GM12878 (cell line): Measurements from ENCODE around the gene SPG21. TPM values are rescaled to one million over a fixed set of nuclear protein-coding genes. Genes with fewer than 3 reads are reported as not detected.

ENCODE experiments used
- ATAC-seq: fragments of 200-7000 bp; cut with Tn5 transposase; 3 replicates; pipeline ENCODE4 v1.9.1; 2020; ENCODE audit warnings: mild to moderate bottlenecking, moderate library complexity
- BruUV-seq: library from RNA; stranded (reverse); fragments of 400-500 nt; replicated peaks from 2 replicates; lab custom pipeline; 2021; lab: Mats Ljungman, UMichigan
- CTCF ChIA-PET: fragments of 300-600 bp; sonication (Branson Sonifier 250); formaldehyde crosslinking; extraction: SDS; loops from one replicate; lab custom pipeline; 2021; ENCODE audit warnings: inconsistent platforms; lab: Yijun Ruan, JAX
- POLR2A ChIA-PET: fragments of 350-600 bp; formaldehyde crosslinking; extraction: SDS; loops from one replicate; lab custom pipeline; 2021; ENCODE audit warnings: inconsistent platforms; lab: Charles Lee
- RAD21 ChIA-PET: fragments of 300-600 bp; sonication (Branson Sonifier 250); formaldehyde crosslinking; loops from one replicate; lab custom pipeline; 2023; ENCODE audit warnings: antibody characterized with exemption; ENCODE audit not compliant: unreplicated experiment; lab: Charles Lee
- SMC1A ChIA-PET: fragments of 300-600 bp; sonication (Branson Sonifier 250); formaldehyde crosslinking; loops from one replicate; lab custom pipeline; 2023; ENCODE audit not compliant: unreplicated experiment, uncharacterized antibody; lab: Charles Lee
- DNase-seq: peaks from one replicate; pipeline ENCODE4 v3.0.0-alpha.2; 2011; ENCODE audit warnings: low read depth, low spot score
- FAIRE-seq: peaks from 3 replicates; lab custom pipeline; 2011; peaks lifted over from hg19 to GRCh38; lab: Jason Lieb, UNC
- H2AFZ ChIP-seq: 2 replicates; pipeline ENCODE4 v1.6.0; 2011; ENCODE audit warnings: low read depth, low read length, control low read depth; ENCODE audit not compliant: control insufficient read depth
- H3K27ac ChIP-seq: 2 replicates; pipeline ENCODE4 v1.5.1; 2011; ENCODE audit warnings: control low read depth; ENCODE audit not compliant: control insufficient read depth, insufficient read depth
- H3K27me3 ChIP-seq, 2 experiments: replicated peaks in 1 of 2; 2 replicates each; pipeline versions ENCODE4 v1.6.0 to v1.6.1; 2011; ENCODE audit warnings: low read length in 1 of 2; ENCODE audit not compliant: control insufficient read depth in 2 of 2, insufficient read depth in 2 of 2
- H3K36me3 ChIP-seq, 2 experiments: 2 replicates each; pipeline ENCODE4 v1.5.1; 2011; ENCODE audit warnings: low read length in 1 of 2; ENCODE audit not compliant: control insufficient read depth in 2 of 2, insufficient read depth in 2 of 2
- H3K4me1 ChIP-seq: 2 replicates; pipeline ENCODE4 v1.6.1; 2011; ENCODE audit warnings: mild to moderate bottlenecking, low read length, moderate library complexity, mixed read lengths; ENCODE audit not compliant: control insufficient read depth, insufficient read depth
- H3K4me2 ChIP-seq: 2 replicates; pipeline ENCODE4 v1.6.0; 2011; ENCODE audit warnings: control low read depth; ENCODE audit not compliant: control insufficient read depth, insufficient read depth
- H3K4me3 ChIP-seq: fragments of 200-600 bp; sonication (generic); 2 replicates; pipeline ENCODE4 v1.5.1; 2016
- H3K79me2 ChIP-seq: 2 replicates; pipeline ENCODE4 v1.6.0; 2011; ENCODE audit warnings: low read length; ENCODE audit not compliant: control insufficient read depth, insufficient read depth
- H3K9ac ChIP-seq: 2 replicates; pipeline ENCODE4 v1.8.0; 2011; ENCODE audit warnings: low read length, control low read depth, mixed read lengths; ENCODE audit not compliant: control insufficient read depth, insufficient read depth
- H3K9me3 ChIP-seq: replicated peaks from 3 replicates; pipeline ENCODE4 v1.5.1; 2011; ENCODE audit warnings: mild to moderate bottlenecking, low read length; ENCODE audit not compliant: control insufficient read depth, insufficient read depth
- H4K20me1 ChIP-seq: 2 replicates; pipeline ENCODE4 v1.6.0; 2011; ENCODE audit not compliant: control insufficient read depth, insufficient read depth
- CBFB ChIP-seq: IDR thresholded peaks from 2 replicates; pipeline ENCODE4 v1.6.1; 2016; ENCODE audit warnings: antibody characterized with exemption, low read depth
- NR2C1 ChIP-seq: fragments of 450-650 bp; IDR thresholded peaks from 2 replicates; pipeline ENCODE4 v1.6.1; 2017; ENCODE audit warnings: antibody characterized with exemption, mild to moderate bottlenecking, moderate library complexity
- ZBED1 ChIP-seq: IDR thresholded peaks from 2 replicates; pipeline ENCODE4 v1.6.1; 2016; ENCODE audit warnings: borderline replicate concordance
- ZNF207 ChIP-seq: fragments of 450-650 bp; IDR thresholded peaks from 2 replicates; pipeline ENCODE4 v1.6.1; 2014; ENCODE audit warnings: antibody characterized with exemption, mild to moderate bottlenecking, borderline replicate concordance
- WGBS: methylation state at CpG from one replicate; pipeline ENCODE4 v1.1.6; 2016; ENCODE audit warnings: low lambda C conversion rate; ENCODE audit not compliant: insufficient replicate concordance, insufficient coverage; ENCODE audit errors: missing lambda C conversion rate; 5-methylcytosine and 5-hydroxymethylcytosine counted together
- in situ Hi-C: fragments of 300-500 bp; cut with MboI; formaldehyde crosslinking; loops from 9 replicates; pipeline ENCODE4 v1.14.3; 2018; ENCODE audit warnings: mixed read lengths
- intact Hi-C: fragments of 100-400 bp; cut with micrococcal nuclease; formaldehyde crosslinking; loops from one replicate; pipeline ENCODE4 v1.14.2; 2022; ENCODE audit not compliant: unreplicated experiment
- polyA plus RNA-seq, 11 experiments: library from polyadenylated mRNA; depleted of rRNA in 4 of 11; unstranded in 6 of 11; stranded (reverse) in 5 of 11; fragments of >200 nt; fragmentation: Nextera tagmentation in 4 of 11; fragmentation: Illumina TruSeq in 1 of 11; extraction: Ambion mirVana in 4 of 11; extraction: Trizol in 1 of 11; gene quantifications; 1 replicate in 1 of 11; 2 replicates in 10 of 11; pipeline versions ENCODE4 v1.2.1 to v1.2.3, GENCODE V29; 2011 to 2016; ENCODE audit warnings: inconsistent platforms in 2 of 11, missing spikeins in 2 of 11, low read depth in 1 of 11
- total RNA-seq, 4 experiments: library from RNA; depleted of rRNA in 3 of 4; stranded (reverse); fragments of >200 nt in 3 of 4; fragmentation: Illumina TruSeq in 1 of 4; extraction: Trizol in 1 of 4; gene quantifications; 2 replicates each; pipeline versions ENCODE4 v1.2.1 to v1.2.3, GENCODE V29; 2013 to 2021
- TF ChIP-seq, protein P1 (sequence below): fragments of 450-650 bp; IDR thresholded peaks from 2 replicates; pipeline ENCODE4 v1.6.1; 2014; ENCODE audit warnings: mild to moderate bottlenecking
- TF ChIP-seq, protein P2 (sequence below): fragments of 450-650 bp; IDR thresholded peaks from 2 replicates; pipeline ENCODE4 v1.6.1; 2017; ENCODE audit warnings: mild to moderate bottlenecking, low read depth, inconsistent platforms; ENCODE audit not compliant: poor library complexity, severe bottlenecking

The SPG21 gene
- total and polyA plus RNA-seq, 10 of the 15 experiments (the other 5 are each of a cell fraction or from before 2014, with no cell fraction given): 25.5 to 116 (median 68.0) TPM

DNA sequence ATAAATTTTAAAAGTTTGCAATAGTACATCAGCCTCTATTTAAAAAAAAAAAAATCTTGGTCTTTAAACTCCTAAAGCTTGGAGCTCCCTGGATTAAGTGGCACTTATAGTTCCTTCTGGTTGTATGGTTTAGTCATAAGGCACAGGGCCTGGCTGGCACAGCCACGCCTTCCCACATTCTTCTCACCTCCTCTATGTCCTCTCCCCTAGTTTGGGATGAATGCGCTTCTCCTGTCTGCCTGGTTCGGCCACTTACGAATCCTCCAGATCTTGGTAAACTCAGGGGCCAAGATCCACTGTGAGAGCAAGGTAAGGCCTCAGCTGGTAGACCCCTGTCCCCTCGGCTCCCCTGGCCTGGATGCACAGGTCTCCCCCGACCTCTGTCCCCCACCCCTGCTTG is 68.0 kb downstream of the SPG21 start (continued):
- TF ChIP-seq NR2C1: no peak
- TF ChIP-seq, protein P1, sequence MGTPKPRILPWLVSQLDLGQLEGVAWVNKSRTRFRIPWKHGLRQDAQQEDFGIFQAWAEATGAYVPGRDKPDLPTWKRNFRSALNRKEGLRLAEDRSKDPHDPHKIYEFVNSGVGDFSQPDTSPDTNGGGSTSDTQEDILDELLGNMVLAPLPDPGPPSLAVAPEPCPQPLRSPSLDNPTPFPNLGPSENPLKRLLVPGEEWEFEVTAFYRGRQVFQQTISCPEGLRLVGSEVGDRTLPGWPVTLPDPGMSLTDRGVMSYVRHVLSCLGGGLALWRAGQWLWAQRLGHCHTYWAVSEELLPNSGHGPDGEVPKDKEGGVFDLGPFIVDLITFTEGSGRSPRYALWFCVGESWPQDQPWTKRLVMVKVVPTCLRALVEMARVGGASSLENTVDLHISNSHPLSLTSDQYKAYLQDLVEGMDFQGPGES: no peak
- TF ChIP-seq ZNF207: no peak
- no peak for TF ChIP-seq ZBED1
- TF ChIP-seq, protein P2, sequence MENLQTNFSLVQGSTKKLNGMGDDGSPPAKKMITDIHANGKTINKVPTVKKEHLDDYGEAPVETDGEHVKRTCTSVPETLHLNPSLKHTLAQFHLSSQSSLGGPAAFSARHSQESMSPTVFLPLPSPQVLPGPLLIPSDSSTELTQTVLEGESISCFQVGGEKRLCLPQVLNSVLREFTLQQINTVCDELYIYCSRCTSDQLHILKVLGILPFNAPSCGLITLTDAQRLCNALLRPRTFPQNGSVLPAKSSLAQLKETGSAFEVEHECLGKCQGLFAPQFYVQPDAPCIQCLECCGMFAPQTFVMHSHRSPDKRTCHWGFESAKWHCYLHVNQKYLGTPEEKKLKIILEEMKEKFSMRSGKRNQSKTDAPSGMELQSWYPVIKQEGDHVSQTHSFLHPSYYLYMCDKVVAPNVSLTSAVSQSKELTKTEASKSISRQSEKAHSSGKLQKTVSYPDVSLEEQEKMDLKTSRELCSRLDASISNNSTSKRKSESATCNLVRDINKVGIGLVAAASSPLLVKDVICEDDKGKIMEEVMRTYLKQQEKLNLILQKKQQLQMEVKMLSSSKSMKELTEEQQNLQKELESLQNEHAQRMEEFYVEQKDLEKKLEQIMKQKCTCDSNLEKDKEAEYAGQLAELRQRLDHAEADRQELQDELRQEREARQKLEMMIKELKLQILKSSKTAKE: no peak

DNA sequence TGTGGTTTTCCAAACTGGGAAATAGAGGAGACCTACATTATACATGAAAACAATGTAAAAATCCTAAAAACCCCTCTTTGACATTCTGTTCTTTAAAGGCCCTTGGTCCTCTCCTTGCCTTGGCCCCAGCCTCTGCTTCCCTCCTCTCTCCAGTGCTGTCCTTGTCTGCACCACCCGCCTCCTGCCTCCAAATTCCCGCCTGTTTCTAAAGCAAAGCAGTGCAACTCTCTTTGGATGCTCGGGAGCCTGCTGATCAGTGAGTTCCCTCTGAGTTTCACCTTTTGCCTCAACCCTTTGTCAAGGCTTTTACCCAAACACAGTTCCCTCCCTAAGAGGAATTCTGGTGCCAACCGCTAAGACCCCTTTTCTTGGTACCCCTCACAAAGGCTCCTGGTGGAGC is 70.0 kb downstream of the SPG21 start:
- no peak for ATAC-seq

More for the DNA sequence above, 70.0 kb downstream of the SPG21 start:
- RAD21 ChIA-PET: no interaction called here
- POLR2A ChIA-PET: no interaction called here
- CTCF ChIA-PET: interaction anchor here (2.3 kb wide), 1 partner anchor 13 kb away, joined by 9 read pairs; no protein-coding TSS in a partner anchor
- 57% methylated on average over 4 of the region's 4 CpGs for WGBS
- DNase-seq (no peak), FAIRE-seq (no peak)
- SMC1A ChIA-PET: no interaction called here
- H3K4me1 ChIP-seq: peaks cover 5% of the 10 kb centered on the region
- H3K36me3 ChIP-seq: no peaks in the 10 kb centered on the region
- H3K27ac ChIP-seq: no peak overlapping the region
- no peak for TF ChIP-seq CBFB
- intact Hi-C loops: no loop called here
- H3K4me2 ChIP-seq: no peak overlapping the region
- no peaks in the 10 kb centered on the region for H3K79me2 ChIP-seq
- no TSS peak for BruUV-seq
- in situ Hi-C loops: no loop called here
- no peak overlapping the region for H3K9ac ChIP-seq
- no peaks in the 10 kb centered on the region for H3K27me3 ChIP-seq
- H3K4me3 ChIP-seq: no peak overlapping the region
- no peaks in the 10 kb centered on the region for H3K9me3 ChIP-seq
- no peaks in the 10 kb centered on the region for H4K20me1 ChIP-seq
- no peak overlapping the region for H2AFZ ChIP-seq
